Stimulated activated naive CD4-positive, alpha-beta T cell (primary cell): Measurements from ENCODE around the gene TAF6L.
"Not testable (repeated sequence)": the region's sequence is repeated elsewhere in the genome, so short reads cannot be mapped to it uniquely, and the experiment has no call there.

Experiments used
- DNase-seq, 6 experiments: peaks; one replicate each; lab custom pipeline; 2025; lab: John Stamatoyannopoulos, UW

TAF6L gene

GRCh38 chr11:62771144-62772021 lies at the start of gene TAF6L:
Gene TAF6L, plus strand, starts transcription at chr11:62771396. Its CDS starts 4,388 bp downstream, at chr11:62775784.
- DNase-seq: peak; percentile 81 to 92 (median 84)

GRCh38 chr11:62721994-62722393 lies 49.2 kb upstream of the TAF6L start:
- no peak for DNase-seq

DNA sequence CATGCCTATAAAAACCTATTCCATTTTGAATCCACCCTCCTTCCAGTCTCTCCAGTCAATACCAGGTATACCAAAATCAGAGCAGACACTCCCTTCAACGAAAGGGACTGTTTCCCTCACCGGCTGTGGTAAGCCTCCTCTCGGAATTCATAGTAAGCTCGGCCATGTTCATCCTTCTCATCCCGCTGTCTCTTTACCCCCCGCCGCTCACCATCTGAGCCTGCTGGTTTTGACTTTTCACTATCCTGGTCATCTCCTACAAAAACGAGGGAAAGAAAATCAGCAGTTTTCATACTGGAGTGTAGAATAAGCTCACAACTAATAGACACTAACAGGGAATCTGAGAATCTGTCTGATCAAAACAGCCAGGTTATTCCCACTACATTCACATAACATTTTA lies 47.0 kb upstream of the TAF6L start:
- no peak for DNase-seq

- no peak for DNase-seq
These were observed 45.5 kb upstream of the TAF6L start for GRCh38 chr11:62725646-62726045.

GRCh38 chr11:62726156-62726914 lies 44.9 kb upstream of the TAF6L start:
- DNase-seq: peak in 1 of 6 experiments; percentile 40

DNA sequence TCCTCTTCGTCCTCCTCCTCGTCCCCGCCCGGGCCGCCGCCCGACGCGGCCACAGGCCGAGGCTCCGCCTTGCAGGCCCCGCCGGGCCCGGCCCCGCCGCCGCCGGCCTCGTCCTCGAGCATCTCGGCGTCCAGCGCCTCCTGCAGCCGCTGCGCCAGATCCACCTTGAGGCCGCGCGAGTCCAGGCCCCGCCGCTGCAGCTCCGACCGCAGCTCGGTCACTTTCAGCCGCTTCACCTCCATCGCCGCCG lies 44.4 kb upstream of the TAF6L start:
- peak in 1 of 6 experiments; percentile 50 for DNase-seq

- DNase-seq: peak; percentile 96 to 99 (median 99)
These were observed 43.9 kb upstream of the TAF6L start, which contains the start of gene HNRNPUL2 for GRCh38 chr11:62727165-62727871. Gene HNRNPUL2, minus strand, starts transcription at chr11:62727457. Its CDS starts 301 bp downstream, at chr11:62727156.

DNA sequence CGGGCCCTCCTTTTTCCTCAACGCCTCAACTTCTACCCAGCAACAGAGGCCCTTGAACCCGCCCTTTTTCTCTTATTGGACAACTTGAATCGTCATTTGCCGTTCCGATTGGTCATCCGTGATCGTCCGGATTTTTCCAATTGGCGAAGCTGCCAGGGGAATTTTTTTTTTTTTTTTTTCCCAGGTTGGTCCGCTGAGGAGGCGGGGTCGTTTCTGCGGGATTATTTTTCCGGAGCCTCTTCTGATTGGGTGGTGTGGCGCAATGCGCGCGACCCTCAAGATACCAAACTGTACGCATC lies 43.4 kb upstream of the TAF6L start:
- peak in 5 of 6 experiments; percentile 80 to 98 (median 87) for DNase-seq

- peak; percentile 76 to 93 (median 82) for DNase-seq
These were observed 42.8 kb upstream of the TAF6L start, which contains the start of gene TTC9C for GRCh38 chr11:62728171-62728988. Gene TTC9C, plus strand, starts transcription at chr11:62728486. Its CDS starts 363 bp downstream, at chr11:62728849.

- not testable (repeated sequence) for DNase-seq
These were observed 41.1 kb upstream of the TAF6L start for GRCh38 chr11:62730076-62730475.

GRCh38 chr11:62732830-62733229 lies 38.4 kb upstream of the TAF6L start:
- peak in 2 of 6 experiments; percentile 12 to 33 for DNase-seq

GRCh38 chr11:62737196-62737595 lies 34.0 kb upstream of the TAF6L start:
- no peak for DNase-seq

GRCh38 chr11:62747475-62748160 lies 23.6 kb upstream of the TAF6L start:
- no peak for DNase-seq

GRCh38 chr11:62749931-62750330 lies 21.3 kb upstream of the TAF6L start:
- not testable (repeated sequence) for DNase-seq

DNA sequence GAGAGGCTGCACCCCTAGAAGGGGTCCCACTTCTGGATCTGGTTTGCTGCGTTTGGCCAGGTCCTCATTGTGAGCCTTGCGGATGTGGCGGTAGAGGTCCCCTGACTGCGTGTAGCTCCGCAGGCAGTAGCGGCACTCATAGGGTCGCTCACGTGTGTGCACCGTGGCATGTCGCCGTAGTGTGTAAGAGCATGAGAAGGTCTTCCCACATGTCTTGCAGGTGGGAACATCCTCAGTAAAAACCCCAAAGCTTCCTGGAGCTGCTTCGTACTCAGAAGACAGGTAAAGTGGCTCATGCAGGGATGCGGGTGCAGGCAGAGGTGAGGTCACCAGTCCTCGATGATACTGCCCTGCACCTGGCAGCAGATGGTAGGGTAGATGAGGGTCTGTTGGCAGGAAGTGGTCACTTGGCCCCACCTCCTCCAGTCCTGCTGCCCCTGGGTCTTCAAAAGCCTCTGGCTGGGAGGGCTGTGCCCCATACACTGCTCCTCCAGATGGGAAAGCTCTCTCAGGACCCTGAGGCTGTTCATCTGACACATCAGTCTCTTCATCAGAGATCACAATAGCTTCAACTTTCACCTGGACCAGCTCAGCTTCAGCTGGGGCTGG lies 18.9 kb upstream of the TAF6L start:
- no peak for DNase-seq

DNA sequence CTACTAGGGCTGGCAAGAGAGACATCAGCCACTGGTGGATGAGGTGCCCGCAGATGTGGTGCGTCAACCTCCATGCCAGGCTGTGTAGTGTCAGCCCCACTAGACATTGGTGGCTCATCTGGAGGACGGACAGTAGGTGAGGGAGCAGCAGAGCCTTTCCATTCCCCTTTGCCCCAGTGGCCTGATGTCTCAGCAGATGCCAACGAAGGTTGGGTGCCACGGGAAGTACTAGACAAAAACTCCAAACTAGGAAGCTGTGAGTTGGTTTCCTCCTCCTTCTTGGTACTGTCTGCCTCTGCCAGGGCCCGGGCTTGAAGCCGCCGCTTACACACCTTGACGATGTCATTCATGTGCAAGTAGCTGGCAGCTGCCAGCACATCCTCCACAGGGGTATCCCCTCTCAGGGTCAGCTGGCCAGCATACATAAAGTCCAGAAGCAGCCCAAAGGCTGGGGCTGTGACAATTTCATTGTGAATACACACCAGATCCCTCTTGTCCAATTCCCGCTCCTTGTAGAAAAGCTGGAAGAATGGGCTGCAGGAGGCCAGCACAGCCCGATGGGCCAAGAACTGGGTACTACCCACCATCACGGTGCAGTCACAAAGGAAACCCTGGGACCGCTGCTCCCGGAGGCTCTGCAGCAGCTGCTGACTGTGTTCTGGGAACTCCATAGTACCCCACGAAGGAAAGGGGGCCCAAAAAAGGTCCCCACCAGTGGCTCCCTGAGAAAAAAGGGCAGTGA lies 18.0 kb upstream of the TAF6L start:
- DNase-seq: no peak

DNA sequence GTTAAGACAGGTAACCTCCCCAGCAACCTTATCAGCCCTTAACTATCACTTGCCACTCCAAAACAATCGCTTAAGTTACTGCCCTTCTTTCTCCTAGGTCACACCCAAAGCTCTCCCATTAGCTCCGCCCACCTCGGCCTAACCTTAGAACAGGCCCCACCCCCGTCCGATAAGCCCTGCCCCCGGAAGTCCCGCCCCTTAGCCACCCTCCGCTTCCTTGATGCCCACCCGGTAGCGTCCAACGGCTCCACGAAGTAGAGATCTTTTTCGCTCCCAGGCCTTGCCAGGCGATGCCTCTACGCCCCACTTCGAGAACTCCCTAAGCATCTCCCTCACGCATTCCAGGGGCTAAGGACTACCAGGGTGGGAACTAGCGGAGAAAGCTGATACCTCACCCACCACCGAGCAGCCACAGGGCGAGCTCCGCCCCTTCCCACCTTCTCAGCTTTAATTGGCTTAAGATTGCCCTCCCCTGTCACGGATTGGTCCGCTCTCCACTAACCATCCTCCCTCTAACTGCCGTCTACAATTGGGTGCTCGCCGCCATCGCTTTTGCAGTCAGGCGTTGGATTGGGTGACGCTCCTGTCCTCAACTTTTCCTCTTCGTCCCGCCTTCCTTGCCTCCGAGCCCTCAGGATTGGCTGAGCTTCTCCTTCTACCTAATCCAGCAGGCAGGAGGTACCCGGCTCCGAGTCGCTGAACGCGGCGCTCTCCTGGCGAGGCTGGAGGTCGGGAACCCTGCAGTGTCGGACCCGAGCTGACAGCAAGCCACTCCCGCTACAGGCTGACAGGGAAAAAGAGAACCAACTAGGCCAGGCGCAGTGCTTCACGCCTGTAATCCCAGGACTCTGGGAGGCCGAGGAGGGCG lies 17.2 kb upstream of the TAF6L start, which contains the start of gene ZBTB3:
Gene ZBTB3 (minus strand): TSS at position 425 of the 868 bp plus-strand sequence. CDS start 496 bp downstream, outside the sequence.
- peak; percentile 94 to 100 (median 98) for DNase-seq

- DNase-seq: no peak
These were observed 16.0 kb upstream of the TAF6L start for GRCh38 chr11:62755086-62755615.
